HG03469 (cell line): ENCODE data around the gene CFAP97D2.

Experiments
- ATAC-seq: cut with Tn5 transposase; IDR thresholded peaks from one replicate; pipeline ENCODE4 v1.9.1; 2021; ENCODE audit warnings: mild to moderate bottlenecking, moderate library complexity, moderate number of reproducible peaks; ENCODE audit not compliant: unreplicated experiment

Gene CFAP97D2

GRCh38 chr13:114264886-114265611 lies 86.0 kb downstream of the CFAP97D2 start:
- no peak for ATAC-seq

- no peak for ATAC-seq
These were observed 87.2 kb downstream of the CFAP97D2 start for GRCh38 chr13:114266241-114266640.

- ATAC-seq, result no peak
These were observed 89.6 kb downstream of the CFAP97D2 start for GRCh38 chr13:114268344-114269280.

- ATAC-seq, result no peak
These were observed 90.3 kb downstream of the CFAP97D2 start for GRCh38 chr13:114269281-114269770.
